K562 (cell line): ENCODE data around the gene DHDDS. TPM values are rescaled to one million over a fixed set of nuclear protein-coding genes. Genes with fewer than 3 reads are reported as not detected.

Experiments used
- DNMT1 ChIP-seq: fragments of 450-650 bp; IDR thresholded peaks from 2 replicates; pipeline ENCODE4 v1.6.1; 2016; ENCODE audit warnings: antibody characterized with exemption, mild to moderate bottlenecking
- ELK3 ChIP-seq: fragments of 450-650 bp; formaldehyde crosslinking; IDR thresholded peaks from 2 replicates; pipeline ENCODE4 v1.4.0; 2020; ENCODE audit warnings: mild to moderate bottlenecking
- FOS ChIP-seq: IDR thresholded peaks from 3 replicates; pipeline ENCODE4 v1.6.1; 2011; ENCODE audit not compliant: insufficient read length; ENCODE audit errors: extremely low read depth
- FOXA1 ChIP-seq: fragments of 450-650 bp; IDR thresholded peaks from 2 replicates; pipeline ENCODE4 v1.6.1; 2016; ENCODE audit warnings: mild to moderate bottlenecking, borderline replicate concordance
- HLTF ChIP-seq: fragments of 450-650 bp; IDR thresholded peaks from 2 replicates; pipeline ENCODE4 v1.6.1; 2016
- KLF10 ChIP-seq: fragments of 250-450 bp; sonication (Bioruptor Pico); IDR thresholded peaks from 2 replicates; pipeline ENCODE4 v1.6.1; 2021; ENCODE audit warnings: matching md5 sums
- NFATC3 ChIP-seq: fragments of 450-650 bp; IDR thresholded peaks from 2 replicates; pipeline ENCODE4 v1.6.1; 2017; ENCODE audit warnings: mild to moderate bottlenecking
- RHOXF2B ChIP-seq: fragments of 250-450 bp; sonication (Bioruptor Pico); conservative IDR thresholded peaks from 2 replicates; pipeline ENCODE4 v1.5.1; 2021
- SMAD4 ChIP-seq: fragments of 250-450 bp; sonication (Bioruptor Pico); conservative IDR thresholded peaks from 2 replicates; pipeline ENCODE4 v1.8.0; 2021; ENCODE audit warnings: inconsistent platforms, mild to moderate bottlenecking, moderate library complexity
- STAT5A ChIP-seq: IDR thresholded peaks from 2 replicates; pipeline ENCODE4 v1.6.1; 2012; ENCODE audit warnings: low read length, inconsistent platforms, borderline replicate concordance
- TRIM24 ChIP-seq, 2 experiments: fragments of 450-650 bp; IDR thresholded peaks; 2 replicates each; pipeline ENCODE4 v1.6.1; 2016
- ZNF3 ChIP-seq: fragments of 250-450 bp; sonication (Bioruptor Pico); IDR thresholded peaks from 2 replicates; pipeline ENCODE4 v1.5.0; 2021; ENCODE audit warnings: mild to moderate bottlenecking, moderate library complexity
- ZZZ3 ChIP-seq: fragments of 450-650 bp; IDR thresholded peaks from 2 replicates; pipeline ENCODE4 v1.6.1; 2016; ENCODE audit warnings: antibody characterized with exemption, mild to moderate bottlenecking, moderate library complexity
- polyA plus RNA-seq, 8 experiments: library from polyadenylated mRNA; depleted of rRNA in 4 of 8; stranded (reverse) in 5 of 8; unstranded in 3 of 8; fragments of >200 nt; fragmentation: Nextera tagmentation in 2 of 8; fragmentation: Illumina TruSeq in 1 of 8; extraction: Ambion mirVana in 2 of 8; extraction: Trizol in 1 of 8; gene quantifications; 2 replicates each; pipeline versions ENCODE4 v1.2.1 to v1.2.3, GENCODE V29; 2011 to 2014; ENCODE audit warnings: inconsistent platforms in 1 of 8, missing spikeins in 1 of 8
- total RNA-seq, 7 experiments: library from RNA; depleted of rRNA in 6 of 7; stranded (reverse); fragments of >200 nt in 6 of 7; fragmentation: Illumina TruSeq in 2 of 7; extraction: Trizol in 2 of 7; gene quantifications; 2 replicates each; pipeline versions ENCODE4 v1.2.1 to v1.2.3, GENCODE V29; 2011 to 2021; ENCODE audit warnings: low replicate concordance in 1 of 7
- TF ChIP-seq, protein P1 (sequence below): fragments of 450-650 bp; IDR thresholded peaks from 2 replicates; pipeline ENCODE4 v1.7.1; 2018; ENCODE audit warnings: mild to moderate bottlenecking, low read depth; ENCODE audit not compliant: partially characterized antibody
- TF ChIP-seq, protein P2 (sequence below): fragments of 250-450 bp; sonication (Bioruptor Pico); IDR thresholded peaks from 2 replicates; pipeline ENCODE4 v1.8.0; 2022; ENCODE audit warnings: moderate library complexity, mild to moderate bottlenecking, inconsistent platforms
- TF ChIP-seq, protein P3 (sequence below), 2 experiments: fragments of 450-650 bp; IDR thresholded peaks; 2 replicates each; pipeline ENCODE4 v1.6.1; 2016; ENCODE audit warnings: mild to moderate bottlenecking in 2 of 2, borderline replicate concordance in 1 of 2, low read depth in 1 of 2, moderate library complexity in 1 of 2

The DHDDS gene
- total and polyA plus RNA-seq, 9 of the 15 experiments (the other 6 are each of a cell fraction or from before 2014, with no cell fraction given), result 33.3 to 55.0 (median 44.3) TPM

DNA sequence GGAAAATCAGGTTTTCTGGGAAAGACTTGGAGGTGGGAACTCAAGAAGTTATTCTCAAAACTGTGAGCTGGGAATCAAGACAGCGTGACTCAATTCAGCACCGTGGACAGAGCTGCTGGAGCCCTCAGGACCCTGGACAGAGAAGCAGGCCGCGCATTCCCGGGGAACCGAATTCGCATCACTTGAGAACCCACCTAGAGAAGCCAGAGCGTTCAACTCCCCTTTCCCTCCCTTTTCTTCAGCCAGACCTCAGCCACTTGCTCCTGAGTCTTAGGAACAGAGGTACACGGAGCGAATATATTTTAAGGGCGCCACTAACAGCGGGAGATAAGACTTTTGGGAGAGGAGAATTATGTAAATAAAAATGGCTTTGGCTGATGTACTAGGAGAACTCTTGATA lies 23.5 kb upstream of the DHDDS start (continued):
- TF ChIP-seq, protein P1, sequence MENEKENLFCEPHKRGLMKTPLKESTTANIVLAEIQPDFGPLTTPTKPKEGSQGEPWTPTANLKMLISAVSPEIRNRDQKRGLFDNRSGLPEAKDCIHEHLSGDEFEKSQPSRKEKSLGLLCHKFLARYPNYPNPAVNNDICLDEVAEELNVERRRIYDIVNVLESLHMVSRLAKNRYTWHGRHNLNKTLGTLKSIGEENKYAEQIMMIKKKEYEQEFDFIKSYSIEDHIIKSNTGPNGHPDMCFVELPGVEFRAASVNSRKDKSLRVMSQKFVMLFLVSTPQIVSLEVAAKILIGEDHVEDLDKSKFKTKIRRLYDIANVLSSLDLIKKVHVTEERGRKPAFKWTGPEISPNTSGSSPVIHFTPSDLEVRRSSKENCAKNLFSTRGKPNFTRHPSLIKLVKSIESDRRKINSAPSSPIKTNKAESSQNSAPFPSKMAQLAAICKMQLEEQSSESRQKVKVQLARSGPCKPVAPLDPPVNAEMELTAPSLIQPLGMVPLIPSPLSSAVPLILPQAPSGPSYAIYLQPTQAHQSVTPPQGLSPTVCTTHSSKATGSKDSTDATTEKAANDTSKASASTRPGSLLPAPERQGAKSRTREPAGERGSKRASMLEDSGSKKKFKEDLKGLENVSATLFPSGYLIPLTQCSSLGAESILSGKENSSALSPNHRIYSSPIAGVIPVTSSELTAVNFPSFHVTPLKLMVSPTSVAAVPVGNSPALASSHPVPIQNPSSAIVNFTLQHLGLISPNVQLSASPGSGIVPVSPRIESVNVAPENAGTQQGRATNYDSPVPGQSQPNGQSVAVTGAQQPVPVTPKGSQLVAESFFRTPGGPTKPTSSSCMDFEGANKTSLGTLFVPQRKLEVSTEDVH, result peak; percentile 83
- TF ChIP-seq ZNF3 (CRISPR knock-in tag), result no peak
- no peak for TF ChIP-seq DNMT1
- no peak for TF ChIP-seq FOS
- peak; percentile 93 for TF ChIP-seq SMAD4 (CRISPR knock-in tag)
- TF ChIP-seq ZZZ3, result no peak
- TF ChIP-seq RHOXF2B (CRISPR knock-in tag), result no peak; the same call in 1 of the 2 replicates
- TF ChIP-seq TRIM24 (IDR thresholded peaks at IDR 0.05), result no peak
- TF ChIP-seq, protein P2, sequence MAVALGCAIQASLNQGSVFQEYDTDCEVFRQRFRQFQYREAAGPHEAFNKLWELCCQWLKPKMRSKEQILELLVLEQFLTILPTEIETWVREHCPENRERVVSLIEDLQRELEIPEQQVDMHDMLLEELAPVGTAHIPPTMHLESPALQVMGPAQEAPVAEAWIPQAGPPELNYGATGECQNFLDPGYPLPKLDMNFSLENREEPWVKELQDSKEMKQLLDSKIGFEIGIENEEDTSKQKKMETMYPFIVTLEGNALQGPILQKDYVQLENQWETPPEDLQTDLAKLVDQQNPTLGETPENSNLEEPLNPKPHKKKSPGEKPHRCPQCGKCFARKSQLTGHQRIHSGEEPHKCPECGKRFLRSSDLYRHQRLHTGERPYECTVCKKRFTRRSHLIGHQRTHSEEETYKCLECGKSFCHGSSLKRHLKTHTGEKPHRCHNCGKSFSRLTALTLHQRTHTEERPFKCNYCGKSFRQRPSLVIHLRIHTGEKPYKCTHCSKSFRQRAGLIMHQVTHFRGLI (CRISPR knock-in tag), result peak; percentile 85
- TF ChIP-seq FOXA1, result no peak
- no peak for TF ChIP-seq KLF10 (CRISPR knock-in tag)
- no peak; the same call in 1 of the 2 replicates for TF ChIP-seq ELK3 (CRISPR knock-in tag)
- no peak for TF ChIP-seq NFATC3
- TF ChIP-seq STAT5A, result no peak; the same call in 1 of the 2 replicates
- no peak for TF ChIP-seq HLTF
- TF ChIP-seq, protein P3, sequence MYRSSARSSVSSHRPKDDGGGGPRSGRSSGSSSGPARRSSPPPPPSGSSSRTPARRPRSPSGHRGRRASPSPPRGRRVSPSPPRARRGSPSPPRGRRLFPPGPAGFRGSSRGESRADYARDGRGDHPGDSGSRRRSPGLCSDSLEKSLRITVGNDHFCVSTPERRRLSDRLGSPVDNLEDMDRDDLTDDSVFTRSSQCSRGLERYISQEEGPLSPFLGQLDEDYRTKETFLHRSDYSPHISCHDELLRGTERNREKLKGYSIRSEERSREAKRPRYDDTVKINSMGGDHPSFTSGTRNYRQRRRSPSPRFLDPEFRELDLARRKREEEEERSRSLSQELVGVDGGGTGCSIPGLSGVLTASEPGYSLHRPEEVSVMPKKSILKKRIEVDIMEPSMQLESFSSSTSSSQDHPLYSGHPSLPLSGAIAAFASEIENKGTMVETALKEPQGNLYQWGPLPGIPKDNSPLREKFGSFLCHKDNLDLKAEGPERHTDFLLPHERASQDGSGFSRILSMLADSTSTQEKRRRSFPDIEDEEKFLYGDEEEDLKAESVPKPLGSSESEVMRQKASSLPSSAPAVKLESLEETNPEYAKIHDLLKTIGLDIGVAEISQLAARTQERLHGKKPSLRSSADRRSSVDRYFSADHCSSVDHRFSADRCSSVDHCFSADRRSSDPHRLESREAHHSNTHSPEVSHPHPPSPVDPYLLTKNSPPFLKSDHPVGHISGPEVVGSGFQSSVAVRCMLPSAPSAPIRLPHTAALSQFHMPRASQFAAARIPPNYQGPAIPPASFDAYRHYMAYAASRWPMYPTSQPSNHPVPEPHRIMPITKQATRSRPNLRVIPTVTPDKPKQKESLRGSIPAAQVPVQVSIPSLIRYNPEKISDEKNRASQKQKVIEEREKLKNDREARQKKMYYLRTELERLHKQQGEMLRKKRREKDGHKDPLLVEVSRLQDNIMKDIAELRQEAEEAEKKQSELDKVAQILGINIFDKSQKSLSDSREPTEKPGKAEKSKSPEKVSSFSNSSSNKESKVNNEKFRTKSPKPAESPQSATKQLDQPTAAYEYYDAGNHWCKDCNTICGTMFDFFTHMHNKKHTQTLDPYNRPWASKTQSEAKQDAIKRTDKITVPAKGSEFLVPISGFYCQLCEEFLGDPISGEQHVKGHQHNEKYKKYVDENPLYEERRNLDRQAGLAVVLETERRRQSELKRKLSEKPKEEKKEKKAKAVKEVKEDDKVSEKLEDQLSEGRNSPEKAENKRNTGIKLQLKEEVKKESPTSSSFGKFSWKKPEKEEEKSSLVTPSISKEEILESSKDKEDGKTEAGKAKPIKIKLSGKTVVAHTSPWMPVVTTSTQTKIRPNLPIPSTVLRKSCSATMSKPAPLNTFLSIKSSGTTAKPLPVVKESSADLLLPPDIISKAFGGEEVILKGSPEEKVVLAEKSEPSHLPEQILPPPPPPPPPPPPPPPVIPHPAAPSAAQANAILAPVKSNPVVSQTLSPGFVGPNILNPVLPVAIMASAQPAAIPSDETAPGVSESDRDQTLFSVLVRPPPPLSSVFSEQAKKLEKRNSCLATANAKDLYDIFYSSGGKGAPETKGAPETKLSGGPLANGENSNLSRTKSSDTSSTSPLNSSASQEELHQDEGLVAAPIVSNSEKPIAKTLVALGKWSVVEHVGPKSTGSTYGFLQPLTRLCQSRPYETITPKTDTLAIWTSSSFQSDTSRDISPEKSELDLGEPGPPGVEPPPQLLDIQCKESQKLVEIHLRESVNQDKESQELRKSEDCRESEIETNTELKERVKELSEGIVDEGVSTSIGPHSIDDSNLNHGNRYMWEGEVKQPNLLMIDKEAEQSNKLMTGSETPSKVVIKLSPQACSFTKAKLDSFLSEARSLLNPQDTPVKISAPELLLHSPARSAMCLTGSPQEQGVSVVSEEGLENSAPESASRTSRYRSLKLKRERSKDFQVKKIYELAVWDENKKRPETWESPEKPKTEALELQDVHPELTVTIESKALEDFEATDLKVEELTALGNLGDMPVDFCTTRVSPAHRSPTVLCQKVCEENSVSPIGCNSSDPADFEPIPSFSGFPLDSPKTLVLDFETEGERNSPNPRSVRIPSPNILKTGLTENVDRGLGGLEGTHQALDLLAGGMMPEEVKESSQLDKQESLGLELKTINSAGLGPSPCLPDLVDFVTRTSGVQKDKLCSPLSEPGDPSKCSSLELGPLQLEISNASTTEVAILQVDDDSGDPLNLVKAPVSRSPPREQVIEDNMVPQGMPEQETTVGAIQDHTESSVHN (IDR thresholded peaks at IDR 0.05; ENCODE audit: borderline replicate concordance in 1 of 2, low read depth in 1 of 2), result no peak
